Measurements from ENCODE around the gene SARM1. TPM values are rescaled to one million over a fixed set of nuclear protein-coding genes. Genes with fewer than 3 reads are reported as not detected.
A peak's percentile ranks its signal among the peaks of the same experiment; 100 is the strongest.

Gene SARM1
- total and polyA plus RNA-seq, 9 of the 15 experiments (the other 6 are each of a cell fraction or from before 2014, with no cell fraction given), result 0.04 to 0.55 (median 0.11) TPM; not detected in 2

- WGBS (ENCODE audit: insufficient coverage, low coverage, missing lambda C conversion rate), result 0% methylated on average over 1 of the region's 1 CpG
- ATAC-seq, result no peak
- no peak overlapping the region for H3K9ac ChIP-seq (ENCODE audit: insufficient read depth in 1 of 2, low read depth in 2 of 2, low read length in 2 of 2)
- TF ChIP-seq ETV5 (CRISPR knock-in tag; IDR thresholded peaks at IDR 0.05; ENCODE audit: low read depth) (no peak), SIRT6 (IDR thresholded peaks at IDR 0.05; ENCODE audit: low read depth, low read length) (no peak), MEIS2 (IDR thresholded peaks at IDR 0.05; ENCODE audit: partially characterized antibody) (no peak), ARID1B (IDR thresholded peaks at IDR 0.05) (peak; percentile 70), MNT (conservative IDR thresholded peaks at IDR 0.05) (no peak), PKNOX1 (IDR thresholded peaks at IDR 0.05) (no peak), ZNF583 (CRISPR knock-in tag; IDR thresholded peaks at IDR 0.05) (no peak), CBFA2T3 (IDR thresholded peaks at IDR 0.05) (peak; percentile 79), ZNF121 (CRISPR knock-in tag; conservative IDR thresholded peaks at IDR 0.05) (no peak), SMARCA5 (IDR thresholded peaks at IDR 0.05) (no peak), ZNF518B (CRISPR knock-in tag; IDR thresholded peaks at IDR 0.05) (no peak), MCM3 (IDR thresholded peaks at IDR 0.05) (no peak), FOXA3 (CRISPR knock-in tag; conservative IDR thresholded peaks at IDR 0.05 in 1 of 2, IDR thresholded peaks at IDR 0.05 in 1 of 2) (no peak), HNRNPUL1 (IDR thresholded peaks at IDR 0.05; ENCODE audit: low read length) (no peak), MAFK (IDR thresholded peaks at IDR 0.05; ENCODE audit: low read length) (no peak), YY1 (IDR thresholded peaks at IDR 0.05; ENCODE audit: borderline replicate concordance in 1 of 3, control insufficient read depth in 1 of 3, extremely low read depth in 1 of 3, insufficient read depth in 3 of 3, insufficient read length in 1 of 3, insufficient replicate concordance in 2 of 3, low read depth in 1 of 3, low read length in 2 of 3) (no peak), RBM17 (IDR thresholded peaks at IDR 0.05; ENCODE audit: borderline replicate concordance, low read depth, low read length) (no peak), CREBBP (IDR thresholded peaks at IDR 0.05; ENCODE audit: low read depth, low read length) (no peak), ZBTB8A (IDR thresholded peaks at IDR 0.05; ENCODE audit: partially characterized antibody) (no peak)
These were observed 18.6 kb downstream of the SARM1 start for GRCh38 chr17:28390141-28390540.

More at GRCh38 chr17:28390141-28390540, 18.6 kb downstream of the SARM1 start:
- FAIRE-seq, result no peak
- no peak overlapping the region for H3K4me3 ChIP-seq
- ChIA-PET CTCF (ENCODE audit: low intra/inter-chr PET ratio) (no interaction called here), POLR2A (interaction anchor here (0.9 to 2.1 kb wide), 2 partner anchors 10 to 24 kb away, joined by 3 to 8 read pairs; no protein-coding TSS in a partner anchor)
- H3K27me3 ChIP-seq (ENCODE audit: control insufficient read depth in 2 of 2, insufficient read depth in 2 of 2, low read length in 2 of 2), result peaks cover 0 to 15% of the 10 kb centered on the region in 2 experiments; a peak in 2 of 5 replicates
- H3K4me1 ChIP-seq (replicated peaks in 1 of 2; ENCODE audit: control insufficient read depth in 2 of 2, insufficient read depth in 2 of 2, low read length in 2 of 2), result peaks cover 9 to 11% of the 10 kb centered on the region in 2 experiments; a peak in 3 of 5 replicates
- no peaks in the 10 kb centered on the region for H3K9me3 ChIP-seq (replicated peaks; ENCODE audit: control insufficient read depth, insufficient read depth, low read depth, low read length)
- H3K4me2 ChIP-seq (ENCODE audit: insufficient read depth, low read length), result no peak overlapping the region
- DNase-seq (ENCODE audit: extremely low read depth in 1 of 4, low spot score in 3 of 4), result no peak
- no peak overlapping the region for H3K27ac ChIP-seq (ENCODE audit: extremely low read depth, low read depth, low read length)
- intact Hi-C loops (cut with micrococcal nuclease), result no loop called here
- no TSS peak for BruUV-seq (replicated peaks)
- H3K36me3 ChIP-seq (ENCODE audit: control insufficient read depth, insufficient read depth, low read length), result no peaks in the 10 kb centered on the region
- H3K9me1 ChIP-seq (ENCODE audit: control insufficient read depth, insufficient read depth, low read length), result no peaks in the 10 kb centered on the region
- no peaks in the 10 kb centered on the region for H4K20me1 ChIP-seq (replicated peaks; ENCODE audit: control insufficient read depth, insufficient read depth, low read length)
- no peaks in the 10 kb centered on the region for H3K79me2 ChIP-seq (ENCODE audit: control insufficient read depth, insufficient read depth, low read length)
- in situ Hi-C loops (cut with MboI), result no loop called here
- no peak overlapping the region for H2AFZ ChIP-seq (ENCODE audit: low read depth, low read length)

Data from K562 (cell line).